Posterior vena cava (tissue), 2 donors: Measurements from ENCODE around the gene BHLHE23. TPM values are rescaled to one million over a fixed set of nuclear protein-coding genes. Genes with fewer than 3 reads are reported as not detected.

Source experiments
- DNase-seq: peaks from one replicate; pipeline ENCODE4 v3.0.0-alpha.2; 2020; ENCODE audit warnings: low spot score
- intact Hi-C, 2 donors: fragments of 100-400 bp; cut with DNase I; formaldehyde crosslinking; loops; one replicate each; pipeline versions ENCODE4 v1.14.1 to v1.14.2; 2022 to 2023
- total RNA-seq, 2 donors: library from RNA; stranded (reverse); fragmentation: NEBNext Ultra II Directional; extraction: Animal tissue kit (Norgen Biotek cat#: 25700); gene quantifications; one replicate each; pipeline ENCODE4 v1.2.1, GENCODE V29; 2021
- donor health status: DM: yes; HTN: yes; CAD: no.
- donor health status: DM: yes; HTN: yes; CAD: no.

BHLHE23 gene
- total RNA-seq, 2 donors from 2014 or later: not detected

DNA sequence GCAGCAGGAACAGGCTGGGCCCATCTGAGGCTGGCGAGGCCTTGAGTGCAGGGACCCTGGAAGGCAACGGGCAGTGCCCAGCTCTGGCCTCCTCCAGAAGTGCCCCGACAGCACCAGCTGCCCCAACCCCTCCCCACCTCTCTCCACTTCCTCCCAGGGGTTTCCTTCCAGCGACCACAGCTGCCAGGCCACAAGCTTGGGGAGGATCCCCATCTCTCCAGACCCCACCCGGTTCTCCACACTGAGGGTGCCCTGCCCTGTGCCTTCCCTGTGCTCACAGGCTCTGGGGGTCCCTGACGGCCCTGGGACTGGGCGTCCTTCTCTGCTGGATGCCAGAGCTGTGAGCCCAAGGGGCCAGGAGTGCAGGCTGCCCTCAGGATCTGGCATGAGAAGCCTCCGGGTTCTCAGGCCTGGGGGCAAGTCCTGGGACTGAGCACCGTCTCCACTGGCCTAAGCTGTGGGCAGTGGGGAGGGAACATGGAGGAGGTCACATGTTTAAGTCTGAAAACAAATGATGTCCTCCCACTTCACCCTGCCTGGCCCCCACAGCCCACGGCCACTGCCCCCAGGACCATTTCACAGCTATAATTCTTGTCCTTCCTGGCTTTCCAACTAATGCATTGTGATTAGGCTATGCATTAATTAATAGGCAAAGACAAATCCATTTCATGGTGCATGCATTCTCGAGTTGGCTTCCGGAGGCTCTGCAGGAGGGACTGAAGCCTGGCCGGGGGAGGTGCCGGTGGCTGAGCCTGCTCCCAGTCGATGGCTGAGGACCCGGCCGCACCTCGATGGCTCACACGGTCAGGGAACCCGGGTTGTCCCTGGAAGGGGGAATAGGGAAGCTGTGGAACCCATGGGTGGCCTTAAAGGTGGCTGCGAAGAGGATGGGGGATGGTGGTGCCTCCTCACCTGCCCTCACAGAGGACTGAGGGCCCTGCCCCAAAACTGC, 24.4 kb downstream of the BHLHE23 start:
- no peak for DNase-seq
- intact Hi-C loops: no loop called here

DNA sequence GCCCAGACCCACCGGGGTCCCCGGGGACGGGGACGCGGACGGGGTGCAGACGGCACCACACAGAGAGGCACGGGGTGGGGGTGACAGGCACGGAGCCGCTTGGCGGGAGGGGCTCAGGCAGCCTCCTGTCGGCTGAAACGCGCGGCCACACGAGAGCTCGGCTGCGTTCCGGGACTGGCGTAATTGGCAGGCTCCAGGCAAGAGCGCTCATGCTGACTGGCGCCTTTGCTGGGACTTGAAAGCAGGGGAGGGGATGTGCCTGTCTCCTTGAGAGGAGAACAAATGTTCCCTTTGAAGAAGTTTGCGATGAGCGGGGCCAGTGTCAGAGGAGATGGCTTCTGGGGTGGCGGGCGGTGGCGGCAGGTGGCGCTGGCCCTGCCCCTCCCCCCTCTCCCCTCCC, 25.8 kb downstream of the BHLHE23 start:
- DNase-seq: no peak
- intact Hi-C loops: no loop called here

DNA sequence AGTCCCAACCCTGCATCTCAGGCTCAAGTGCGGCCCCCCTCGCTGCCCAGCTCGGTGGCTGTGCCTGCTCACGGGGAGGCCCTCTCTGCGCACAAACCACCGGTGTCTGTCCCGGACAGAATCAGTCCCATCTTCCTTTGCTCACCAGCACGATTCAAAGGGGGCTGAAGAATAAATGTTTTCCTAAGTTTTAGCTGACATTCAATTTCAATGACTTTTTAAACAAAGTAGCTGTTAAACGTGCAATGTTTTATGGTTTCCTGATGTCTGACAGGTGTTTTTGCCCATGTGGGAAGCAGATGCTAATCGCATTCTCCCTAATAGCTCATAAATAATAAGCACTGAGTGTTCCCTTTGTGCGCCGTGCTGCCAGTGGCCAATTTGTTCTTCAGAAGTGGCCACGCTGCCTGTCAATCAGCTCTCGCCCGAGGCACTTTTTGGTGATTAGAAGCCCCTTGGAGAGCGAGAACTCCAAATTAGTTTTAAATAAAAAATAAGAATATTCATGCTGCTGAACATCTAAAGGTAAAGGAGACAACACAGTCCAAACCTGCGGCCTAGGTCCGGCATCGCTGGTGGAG, 26.3 kb downstream of the BHLHE23 start:
- intact Hi-C loops: no loop called here
- DNase-seq: no peak

DNA sequence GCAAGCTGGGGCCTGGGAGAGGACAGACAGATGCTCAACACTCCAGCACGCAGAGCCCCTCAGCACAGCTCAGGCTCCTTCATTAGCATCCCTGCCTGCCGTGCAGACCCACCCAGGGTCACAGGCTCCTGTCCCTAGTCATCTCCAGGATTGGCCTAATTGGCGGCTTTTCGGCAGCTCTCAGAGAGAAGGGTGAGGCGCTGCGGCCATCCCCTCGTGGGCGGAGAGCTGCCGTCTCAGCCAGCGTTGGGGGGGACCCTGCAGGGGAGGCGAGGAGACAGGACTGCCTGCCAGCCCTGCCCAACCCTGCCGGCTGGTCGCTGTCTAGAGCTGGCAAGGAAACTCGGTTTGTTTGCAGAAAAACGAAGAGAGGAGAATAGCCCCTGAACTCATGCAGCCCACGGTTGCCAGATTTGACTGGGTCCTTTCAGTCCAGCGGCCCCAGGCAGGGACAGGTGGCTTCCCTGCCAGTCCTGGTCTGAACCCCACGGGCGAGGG, 26.8 kb downstream of the BHLHE23 start:
- DNase-seq: no peak
- intact Hi-C loops: no loop called here

DNA sequence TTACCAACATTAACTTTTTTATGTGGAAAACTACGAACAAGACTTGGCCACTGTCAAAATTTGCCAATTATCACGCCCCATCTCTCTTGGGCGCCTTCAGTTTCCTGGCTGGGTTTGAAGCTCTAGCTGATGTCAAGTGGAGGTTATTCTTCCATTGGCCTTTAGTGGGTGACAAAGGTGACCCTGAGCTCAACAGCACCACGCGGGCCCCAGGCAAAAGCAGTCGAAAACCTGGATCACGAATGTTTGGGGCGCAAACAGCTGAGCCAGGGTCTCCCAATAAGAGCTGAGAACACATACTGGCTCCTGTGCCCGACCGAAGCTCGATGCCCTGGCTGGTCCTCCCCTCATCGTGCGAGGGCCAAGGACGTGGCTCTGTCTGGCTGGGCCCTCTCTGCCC, 27.5 kb downstream of the BHLHE23 start:
- intact Hi-C loops: no loop called here
- no peak for DNase-seq

DNA sequence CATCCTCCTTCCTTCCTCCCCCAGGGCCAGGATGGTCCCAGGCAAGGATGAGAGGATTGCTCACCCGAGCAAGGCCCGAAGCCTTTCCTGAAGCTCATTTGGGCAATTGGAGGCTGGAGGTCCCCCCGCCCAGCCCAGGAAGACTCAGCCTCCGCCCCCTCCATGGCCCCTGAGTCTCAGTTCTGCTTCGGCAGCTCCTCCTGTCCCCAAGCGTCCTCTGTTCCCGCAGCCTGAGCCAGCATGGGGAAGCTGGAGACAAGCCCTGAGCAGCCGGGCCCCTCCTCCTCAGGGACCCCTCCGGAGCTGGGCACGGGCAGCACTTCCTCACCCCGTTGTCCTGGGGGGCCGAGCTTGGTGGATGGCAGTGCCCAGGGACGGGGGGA, 28.2 kb downstream of the BHLHE23 start:
- no peak for DNase-seq
- intact Hi-C loops: no loop called here

DNA sequence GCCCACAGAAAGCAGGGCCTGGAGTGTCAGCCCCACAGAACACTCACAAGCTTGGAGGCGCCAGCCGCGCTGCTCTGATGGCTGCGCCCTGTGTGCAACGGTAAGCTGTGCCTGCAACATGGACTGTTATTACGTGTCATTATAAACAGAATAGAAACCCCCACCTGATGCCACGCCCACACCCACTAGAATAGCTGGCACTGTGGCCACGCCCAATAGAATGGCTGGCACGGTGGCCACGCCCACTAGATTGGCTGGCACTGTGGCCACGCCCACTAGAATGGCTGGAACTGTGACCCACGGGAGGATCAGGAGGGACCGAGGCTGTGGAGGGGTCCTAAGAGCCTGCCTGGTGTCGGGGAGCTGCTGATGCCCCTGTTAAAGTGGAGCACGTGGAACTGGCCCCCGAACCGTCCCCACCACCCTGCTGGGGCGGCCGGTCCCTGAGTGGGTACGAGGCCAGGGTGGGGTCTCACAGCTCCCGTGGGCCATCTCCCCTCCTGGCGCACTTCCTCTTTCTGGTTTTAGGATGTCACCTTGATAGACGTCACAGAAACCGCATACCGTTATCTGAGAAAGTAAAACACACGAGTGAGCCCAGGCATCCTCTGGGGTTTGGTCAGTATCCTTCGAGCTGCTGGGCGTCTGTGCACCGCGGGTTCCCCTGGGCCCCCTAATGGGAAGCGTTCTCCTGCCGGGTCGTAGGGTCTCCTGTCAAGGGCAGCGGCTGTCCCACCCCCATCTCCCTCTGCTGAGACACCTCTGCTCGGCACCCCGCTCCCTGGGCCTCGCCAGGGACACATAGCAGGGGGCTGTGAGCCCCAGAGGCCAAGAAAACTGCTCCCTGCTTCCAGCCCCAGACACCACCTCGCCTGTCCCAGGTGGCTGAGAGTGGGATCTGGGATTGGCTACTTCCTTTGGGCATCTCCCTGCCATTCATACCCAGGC, 28.9 kb downstream of the BHLHE23 start:
- intact Hi-C loops: no loop called here
- DNase-seq: no peak

DNA sequence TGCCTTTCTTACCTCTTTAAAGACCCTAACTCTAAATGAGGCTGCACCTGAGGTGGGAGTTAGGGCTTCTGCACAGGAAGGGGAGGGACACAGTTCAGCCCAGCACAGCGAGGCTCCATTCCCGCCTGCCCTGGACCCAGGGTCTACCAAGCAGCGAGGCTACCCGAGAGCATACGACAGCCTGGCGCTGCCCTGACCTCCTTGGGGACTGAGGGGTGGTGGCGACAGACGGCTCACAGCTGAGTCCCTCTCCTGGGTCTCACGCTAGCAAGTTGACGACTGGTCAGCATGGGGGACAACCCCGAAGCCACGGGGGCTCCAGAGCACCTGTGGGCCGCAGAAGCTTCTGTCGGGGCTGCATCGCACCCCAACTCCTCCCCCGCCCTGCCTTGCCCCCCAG, 29.9 kb downstream of the BHLHE23 start:
- intact Hi-C loops: no loop called here
- no peak for DNase-seq

DNA sequence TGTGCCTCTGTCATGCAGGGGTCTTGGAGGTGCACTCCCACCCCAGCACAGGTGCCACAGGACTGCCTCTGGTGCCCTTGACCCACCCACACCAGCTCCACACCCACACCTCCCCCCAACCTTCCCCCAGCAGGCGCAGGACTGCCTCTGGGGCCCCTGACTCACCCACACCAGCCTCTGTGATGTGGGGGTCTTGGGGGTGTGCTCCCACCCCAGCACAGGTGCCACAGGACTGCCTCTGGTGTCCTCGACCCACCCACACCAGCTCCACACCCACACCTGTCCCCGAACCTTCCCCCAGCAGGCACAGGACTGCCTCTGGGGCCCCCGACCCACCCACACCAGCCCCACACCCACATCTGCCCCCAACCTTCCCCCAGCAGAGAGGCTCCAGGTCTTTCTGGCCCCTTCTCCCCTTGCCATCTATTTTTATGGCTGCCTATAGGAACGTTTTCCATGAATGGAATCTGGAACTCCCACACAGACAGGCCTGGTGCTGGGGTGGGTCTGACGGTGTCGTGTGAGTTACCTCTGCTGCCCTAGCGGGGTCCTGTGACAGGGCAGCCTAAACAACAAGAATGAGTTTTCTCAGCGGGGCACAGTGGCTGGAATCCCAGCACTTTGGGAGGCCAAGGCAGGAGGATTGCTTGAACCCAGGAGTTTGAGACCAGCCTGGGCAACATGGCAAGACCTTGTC, 30.8 kb downstream of the BHLHE23 start:
- intact Hi-C loops: no loop called here

DNA sequence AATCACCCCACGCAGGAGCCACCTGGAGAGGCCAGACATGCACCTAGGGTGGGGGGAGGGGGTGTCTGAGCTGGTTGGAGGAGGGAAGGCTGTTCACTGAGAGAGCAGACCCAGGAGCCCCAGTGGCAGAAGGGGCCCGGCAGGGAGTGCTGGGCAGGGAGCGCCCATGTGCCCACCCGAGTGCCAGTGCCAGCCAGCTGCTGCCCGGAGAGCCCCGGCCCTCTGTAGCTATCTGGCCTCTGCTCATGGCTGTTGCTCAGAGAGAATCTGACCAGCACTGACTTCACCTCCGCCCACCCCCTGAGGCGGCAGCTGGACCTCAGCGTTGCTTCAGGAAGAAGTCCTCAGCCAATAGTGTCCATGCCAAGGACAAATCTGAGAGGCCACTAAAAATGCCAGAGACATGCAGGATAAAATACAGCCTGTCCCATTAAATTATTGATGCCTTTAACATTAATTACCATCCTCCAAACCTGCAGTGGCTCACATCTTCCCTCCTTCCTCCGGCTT, 31.5 kb downstream of the BHLHE23 start:
- no peak for DNase-seq
- intact Hi-C loops: no loop called here

More for the DNA sequence above, 30.8 kb downstream of the BHLHE23 start:
- DNase-seq: no peak

DNA sequence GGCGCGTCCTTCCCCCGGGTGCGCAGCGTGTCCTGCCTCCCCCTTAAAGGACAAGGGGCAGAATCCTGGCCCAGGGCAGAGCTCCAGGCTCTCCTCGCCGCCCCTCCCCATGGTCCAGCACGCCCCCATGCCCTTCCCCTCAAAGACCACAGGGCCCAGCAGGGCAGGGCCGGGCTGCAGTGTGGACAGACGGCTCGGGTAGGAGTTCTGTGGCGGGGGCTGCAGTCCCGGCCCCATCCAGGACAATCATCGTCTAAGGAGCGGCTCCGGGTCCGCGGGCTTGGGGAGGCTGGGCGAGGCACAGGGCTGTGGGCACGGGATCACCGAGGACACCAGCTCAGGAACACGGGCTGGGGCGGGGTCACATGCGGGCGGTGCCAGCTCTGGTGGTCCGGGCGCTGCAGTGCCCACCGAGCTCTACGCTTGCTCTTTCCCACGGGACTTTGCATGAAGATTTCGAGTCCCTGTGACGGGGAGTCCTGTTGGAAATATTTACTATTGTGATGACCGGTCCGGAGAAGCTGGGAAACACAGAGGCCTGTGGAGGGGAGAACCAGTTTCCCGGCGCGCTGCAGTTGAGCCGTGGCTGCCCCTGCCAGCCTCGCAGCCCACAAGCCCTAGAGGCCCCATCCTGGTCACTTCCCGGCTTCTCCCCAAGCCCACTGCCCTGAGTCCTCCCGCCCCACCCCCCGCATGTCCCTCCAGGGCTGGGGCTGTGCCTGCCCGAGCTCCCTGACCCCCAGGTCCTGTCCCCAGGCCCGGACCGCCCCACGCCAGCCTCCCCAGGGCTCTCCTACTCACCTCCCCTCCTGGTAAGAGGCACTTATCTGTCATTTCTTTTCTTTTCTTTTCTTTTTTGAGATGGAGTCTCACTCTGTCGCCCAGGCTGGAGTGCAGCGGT, 33.7 kb downstream of the BHLHE23 start:
- DNase-seq: no peak
- intact Hi-C loops: loop anchor here in 1 of 2 donors (2.0 kb wide), 1 partner anchor 36 kb away; no protein-coding TSS in a partner anchor

DNA sequence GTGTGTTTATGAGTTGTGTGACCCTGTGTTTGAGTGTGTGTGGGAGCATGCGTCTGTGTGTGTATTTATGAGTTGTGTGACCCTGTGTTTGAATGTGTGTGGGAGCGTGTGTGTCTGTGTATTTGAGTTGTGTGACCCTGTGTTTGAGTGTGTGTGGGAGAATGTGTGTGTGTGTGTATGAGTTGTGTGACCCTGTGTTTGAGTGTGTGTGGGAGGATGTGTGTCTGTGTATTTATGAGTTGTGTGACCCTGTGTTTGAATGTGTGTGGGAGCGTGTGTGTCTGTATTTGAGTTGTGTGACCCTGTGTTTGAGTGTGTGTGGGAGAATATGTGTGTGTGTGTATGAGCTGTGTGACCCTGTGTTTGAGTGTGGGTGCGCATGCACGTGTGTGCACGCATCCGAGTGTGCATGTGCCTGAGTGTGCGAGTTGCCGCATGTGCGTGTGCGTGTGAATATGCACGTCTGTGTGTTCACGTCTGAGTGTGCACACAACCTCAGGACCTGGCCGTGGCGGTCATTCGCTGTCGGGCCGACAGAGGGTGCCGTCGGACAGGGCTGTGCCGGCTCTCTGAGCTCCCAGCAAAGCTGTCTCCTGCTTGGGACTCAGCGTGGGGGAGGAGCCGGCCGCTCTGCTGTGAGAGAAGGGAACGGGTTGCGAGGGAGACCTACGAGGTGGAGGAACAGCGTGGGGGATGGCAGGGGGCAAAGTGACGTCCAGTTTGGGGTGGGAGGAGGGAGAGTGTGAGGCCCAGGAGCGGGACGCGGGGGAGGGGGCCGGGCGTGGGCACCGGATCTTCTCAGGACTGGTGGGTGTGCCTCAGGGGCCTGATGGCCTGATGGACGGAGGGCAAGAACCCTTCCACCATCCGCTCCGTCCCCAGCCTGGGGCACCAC, 34.6 kb downstream of the BHLHE23 start:
- DNase-seq: peak; percentile 95
- intact Hi-C loops: loop anchor here in 1 of 2 donors (2.0 kb wide), 1 partner anchor 37 kb away; no protein-coding TSS in a partner anchor

DNA sequence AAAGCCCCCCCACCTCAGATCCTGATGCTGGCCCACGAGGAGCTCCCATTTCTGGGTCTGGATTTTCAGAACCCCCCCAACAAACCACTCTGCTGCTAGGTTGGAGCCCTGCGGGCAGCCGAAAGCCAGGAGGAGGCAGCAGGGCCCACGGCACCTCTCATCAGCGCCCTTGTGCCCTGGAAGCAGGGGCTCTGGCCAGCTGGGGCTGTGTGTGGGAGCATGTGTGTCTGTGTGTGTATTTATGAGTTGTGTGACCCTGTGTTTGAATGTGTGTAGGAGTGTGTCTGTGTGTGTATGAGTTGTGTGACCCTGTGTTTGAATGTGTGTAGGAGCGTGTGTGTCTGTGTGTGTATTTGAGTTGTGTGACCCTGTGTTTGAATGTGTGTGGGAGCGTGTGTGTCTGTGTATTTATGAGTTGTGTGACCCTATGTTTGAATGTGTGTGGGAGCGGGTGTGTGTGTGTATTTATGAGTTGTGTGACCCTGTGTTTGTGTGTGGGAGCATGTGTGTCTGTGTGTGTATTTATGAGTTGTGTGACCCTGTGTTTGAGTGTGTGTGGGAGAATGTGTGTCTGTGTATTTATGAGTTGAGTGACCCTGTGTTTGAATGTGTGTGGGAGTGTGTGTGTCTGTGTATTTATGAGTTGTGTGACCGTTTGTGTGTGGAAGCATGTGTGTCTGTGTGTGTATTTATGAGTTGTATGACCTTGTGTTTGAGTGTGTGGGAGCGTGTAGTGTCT, 35.4 kb downstream of the BHLHE23 start:
- DNase-seq: no peak
- intact Hi-C loops: no loop called here

DNA sequence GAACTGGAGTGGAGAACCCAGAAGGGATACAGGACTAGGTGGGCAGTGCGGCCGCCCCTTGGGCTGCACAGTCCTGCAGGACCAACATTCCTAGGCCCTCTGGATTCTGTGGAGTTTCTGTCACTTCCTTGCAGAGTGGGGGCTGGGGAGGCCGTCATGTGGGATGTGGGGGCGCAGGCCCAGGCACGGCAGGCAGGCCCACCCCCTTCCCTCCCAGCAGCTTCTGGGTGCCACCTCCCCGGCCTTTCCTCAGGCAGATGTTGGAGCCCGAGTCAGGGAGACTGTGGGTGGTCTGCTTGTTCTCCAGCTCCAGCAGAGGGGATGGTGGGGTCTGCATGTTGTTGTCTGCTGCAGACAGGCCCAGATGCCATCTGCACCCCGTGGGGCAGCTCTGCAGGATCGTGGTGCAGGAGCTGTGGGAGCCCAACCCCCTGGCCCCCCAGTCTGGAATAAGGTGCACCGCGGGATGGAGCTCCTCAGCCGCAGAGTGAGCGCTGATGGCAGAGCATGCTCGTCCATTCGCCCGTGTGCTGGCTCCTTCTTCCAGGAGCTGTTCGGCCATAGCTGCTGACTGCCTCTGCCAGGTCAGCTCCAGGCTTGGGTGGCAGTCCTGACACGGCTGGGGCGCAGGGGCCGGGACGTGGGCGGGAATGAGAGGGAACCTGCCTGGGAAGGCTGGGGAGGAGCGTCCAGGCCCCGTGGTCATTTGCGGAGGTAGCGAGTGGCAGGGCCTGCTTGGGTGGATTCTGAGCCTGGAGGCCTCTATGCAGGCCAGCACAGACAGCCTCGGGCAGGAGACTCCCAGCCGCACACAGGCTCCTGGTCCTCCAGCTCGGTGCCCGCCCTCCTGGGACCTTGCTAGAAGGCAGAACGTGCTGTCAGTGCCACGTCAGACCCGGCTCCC, 36.2 kb downstream of the BHLHE23 start:
- intact Hi-C loops: no loop called here
- DNase-seq: no peak

DNA sequence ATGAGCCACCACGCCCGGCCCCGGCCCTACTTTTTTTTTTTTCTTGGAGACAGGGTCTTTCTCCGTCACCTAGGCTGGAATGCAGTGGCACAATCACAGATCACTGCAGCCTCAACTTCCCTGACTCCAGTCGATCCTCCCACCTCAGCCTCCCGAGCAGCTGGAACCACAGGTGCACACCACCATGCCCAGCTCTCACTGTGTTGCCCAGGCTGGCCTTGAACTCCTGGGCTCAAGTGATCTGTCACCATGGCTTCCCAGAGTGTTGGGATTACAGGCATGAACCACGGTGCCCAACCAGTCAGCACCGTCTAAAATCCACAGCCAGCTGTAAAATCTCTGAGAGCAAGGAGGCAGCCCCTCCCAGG, 36.8 kb downstream of the BHLHE23 start:
- no peak for DNase-seq
- intact Hi-C loops: no loop called here
